GM18907 (cell line): ENCODE data around the gene BGLAP.

ENCODE experiments used
- ATAC-seq: cut with Tn5 transposase; IDR thresholded peaks from one replicate; pipeline ENCODE4 v1.9.1; 2021; ENCODE audit warnings: mild to moderate bottlenecking, moderate library complexity; ENCODE audit not compliant: unreplicated experiment

The BGLAP gene

DNA sequence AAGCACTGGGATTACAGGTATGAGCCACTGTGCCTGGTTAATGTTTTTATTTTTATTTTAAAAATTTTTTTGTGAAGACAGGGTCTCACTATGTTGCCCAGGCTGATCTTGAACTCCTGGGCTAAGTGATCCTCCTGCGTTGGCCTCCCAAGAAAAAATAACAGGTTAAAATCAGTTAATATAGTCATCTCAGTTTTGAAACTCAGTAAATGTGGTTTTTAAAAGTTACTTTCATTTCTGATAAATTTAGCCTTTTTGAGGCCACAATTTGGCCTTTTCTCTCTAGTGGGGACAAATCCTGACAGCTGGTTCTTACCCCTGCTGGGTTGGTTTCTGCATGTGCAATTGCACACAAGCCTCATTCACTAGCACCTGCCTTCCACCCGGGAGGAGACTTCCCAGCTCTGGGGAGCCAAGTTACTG lies 15.9 kb upstream of the BGLAP start:
- ATAC-seq, result peak; percentile 59

DNA sequence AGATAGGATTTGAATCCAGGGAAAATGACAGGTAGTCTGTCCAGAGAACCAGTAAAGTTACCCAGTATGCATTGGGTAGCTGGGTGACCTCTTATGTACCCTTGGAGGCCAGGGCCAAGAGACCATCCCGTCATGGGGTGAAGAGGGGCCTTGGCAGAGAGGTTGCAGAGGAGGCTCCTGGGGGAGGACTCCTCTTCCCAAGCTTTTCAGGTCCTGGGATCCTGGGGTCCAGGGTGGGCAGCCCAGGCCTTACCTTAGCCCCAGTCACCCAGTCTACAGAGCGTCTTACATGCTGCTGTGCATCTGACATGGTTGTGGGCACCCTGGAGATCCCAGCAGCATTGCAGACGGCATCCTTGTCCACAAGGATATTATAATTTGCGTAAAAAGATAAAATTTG lies 15.2 kb upstream of the BGLAP start:
- no peak for ATAC-seq

DNA sequence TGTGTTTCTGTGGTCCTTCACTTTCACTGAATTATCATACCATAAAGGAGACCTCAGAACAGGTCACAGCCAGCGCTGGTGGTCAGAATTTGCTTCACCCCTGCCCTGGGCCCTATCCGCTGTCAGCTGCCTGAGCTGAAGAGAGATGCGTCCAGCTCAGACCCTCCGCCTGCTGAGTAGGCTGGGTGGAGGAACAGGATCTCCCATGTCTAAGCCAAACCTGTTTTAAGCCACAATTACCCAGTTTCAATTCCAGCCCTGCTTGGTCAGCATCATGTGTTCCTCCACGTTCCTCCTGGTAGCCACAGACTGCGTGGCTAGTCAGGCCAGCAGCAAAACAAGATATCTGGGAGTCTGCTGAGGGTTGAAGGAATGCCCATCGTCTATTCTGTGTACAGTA lies 13.5 kb upstream of the BGLAP start:
- no peak for ATAC-seq

DNA sequence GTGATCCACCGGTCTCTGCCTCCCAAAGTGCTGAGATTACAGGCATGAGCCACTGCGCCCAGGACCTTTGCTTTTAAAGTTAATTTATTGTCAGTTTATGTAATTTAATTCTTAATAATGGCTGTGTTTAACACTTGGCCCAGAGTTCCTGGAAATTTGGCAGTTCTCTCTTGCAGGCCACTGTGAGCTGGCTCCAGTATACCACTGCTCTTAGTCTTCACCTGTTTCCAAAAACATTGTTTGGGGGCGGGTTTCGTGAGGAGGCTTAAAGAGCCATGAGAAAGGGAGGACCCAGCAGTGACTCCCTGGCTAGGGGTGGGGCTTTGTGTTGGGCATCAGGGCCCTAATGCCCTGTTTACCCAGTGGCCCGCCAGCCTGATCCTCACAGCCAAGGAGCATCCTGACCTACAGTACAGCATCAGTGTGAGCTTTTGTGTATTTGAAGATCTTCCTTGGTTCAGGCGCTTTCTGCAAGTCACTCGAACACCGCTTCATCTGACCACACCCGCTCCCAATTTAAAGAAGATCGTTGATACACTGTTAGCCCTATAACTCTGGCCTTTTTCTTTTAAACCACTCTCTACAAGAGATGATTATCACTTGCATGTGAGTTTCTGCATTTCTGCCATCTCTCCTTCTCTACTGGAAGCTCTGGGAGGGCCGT lies 12.0 kb upstream of the BGLAP start:
- ATAC-seq, result no peak

DNA sequence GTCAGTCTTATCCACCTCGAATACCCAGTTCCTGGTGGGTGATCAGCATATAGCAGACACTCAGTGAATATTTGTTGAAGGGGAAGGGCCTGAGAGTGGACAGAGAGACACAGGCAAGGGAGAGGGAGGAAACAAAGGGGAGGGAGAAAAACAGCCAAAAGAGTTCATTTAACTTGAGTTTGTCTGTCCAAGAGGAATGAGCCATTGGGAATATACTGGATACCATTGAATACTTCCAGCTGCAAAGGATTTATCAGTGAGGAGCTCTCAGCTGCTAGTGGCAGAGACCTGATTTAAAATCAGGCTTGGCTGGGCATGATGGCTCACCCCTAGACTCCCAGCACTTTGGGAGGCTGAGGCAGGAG lies 11.5 kb upstream of the BGLAP start:
- no peak for ATAC-seq

DNA sequence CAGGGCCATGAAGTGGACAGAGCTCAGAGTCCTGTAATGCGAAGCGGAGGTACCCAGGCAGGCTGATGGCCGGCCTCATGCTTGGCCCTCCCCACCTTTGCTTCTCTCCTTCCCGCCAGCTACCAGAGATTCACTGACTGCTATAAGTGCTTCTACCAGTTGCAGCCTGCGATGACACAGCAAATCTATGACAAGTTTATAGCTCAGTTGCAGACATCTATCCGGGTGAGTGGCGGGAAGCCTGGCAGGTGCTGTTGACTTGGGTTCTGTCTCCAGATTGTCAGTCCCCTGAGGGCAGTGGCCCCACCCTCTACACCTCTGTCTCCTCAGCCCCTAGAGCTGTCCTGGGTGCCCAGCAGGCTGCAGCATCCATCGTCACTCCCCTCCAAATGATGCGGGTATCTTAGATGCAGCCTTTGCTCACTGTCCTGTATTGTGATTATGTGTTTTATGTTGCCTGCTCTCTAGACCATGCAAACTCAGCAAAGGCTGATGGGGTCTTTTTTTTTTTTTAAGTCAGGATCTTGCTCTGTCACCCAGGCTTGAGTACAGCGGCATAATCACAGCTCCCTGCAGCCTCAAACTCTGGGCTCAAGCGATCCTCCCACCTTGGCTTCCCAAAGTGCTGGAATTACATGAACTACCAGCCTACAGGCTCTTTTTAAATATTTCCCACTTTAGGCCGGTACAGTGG lies 9.6 kb upstream of the BGLAP start:
- no peak for ATAC-seq

DNA sequence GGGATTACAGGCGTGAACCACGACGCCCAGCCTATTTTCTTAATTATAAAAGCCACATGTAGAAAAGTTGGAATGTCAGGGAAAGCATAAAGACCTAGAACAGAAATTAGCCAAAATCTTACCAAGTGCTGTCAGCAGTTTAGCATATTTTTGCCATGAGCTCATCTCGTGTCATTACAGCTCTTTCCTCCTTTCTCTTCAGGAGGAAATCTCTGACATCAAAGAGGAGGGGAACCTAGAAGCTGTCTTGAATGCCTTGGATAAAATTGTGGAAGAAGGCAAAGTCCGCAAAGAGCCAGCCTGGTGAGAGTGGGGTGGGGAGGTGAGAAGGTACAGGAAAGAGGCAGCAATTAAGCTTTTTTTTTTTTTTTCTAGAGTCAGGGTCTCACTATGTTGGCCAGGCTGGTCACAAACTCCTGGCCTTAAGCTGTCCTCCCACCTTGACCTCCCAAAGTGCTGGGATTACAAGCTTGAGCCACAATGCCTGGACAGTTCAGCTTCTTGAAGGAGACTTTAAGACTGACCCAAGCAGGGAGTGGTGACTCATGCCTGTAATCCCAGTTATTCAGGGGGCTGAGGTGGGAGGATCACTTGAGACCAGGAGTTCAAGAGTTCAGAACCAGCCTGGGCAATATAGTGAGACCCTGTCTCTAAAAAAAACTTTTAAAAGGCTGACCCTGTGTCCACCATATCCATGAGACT lies 8.4 kb upstream of the BGLAP start:
- ATAC-seq, result no peak

DNA sequence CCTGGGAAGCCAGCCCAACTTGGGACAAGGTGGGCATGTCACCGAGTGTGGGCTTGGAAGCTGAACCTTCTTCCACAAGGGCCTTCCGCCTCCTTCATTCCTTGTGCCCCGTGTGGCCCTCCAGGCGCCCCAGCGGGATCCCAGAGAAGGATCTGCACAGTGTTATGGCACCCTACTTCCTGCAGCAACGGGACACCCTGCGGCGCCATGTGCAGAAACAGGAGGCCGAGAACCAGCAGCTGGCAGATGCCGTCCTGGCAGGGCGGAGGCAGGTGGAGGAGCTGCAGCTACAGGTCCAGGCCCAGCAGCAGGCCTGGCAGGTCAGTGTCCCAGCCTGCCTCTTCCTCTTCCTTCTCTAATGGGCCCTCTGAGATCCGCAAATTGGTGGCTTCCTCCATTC lies 5.8 kb upstream of the BGLAP start:
- ATAC-seq, result no peak

DNA sequence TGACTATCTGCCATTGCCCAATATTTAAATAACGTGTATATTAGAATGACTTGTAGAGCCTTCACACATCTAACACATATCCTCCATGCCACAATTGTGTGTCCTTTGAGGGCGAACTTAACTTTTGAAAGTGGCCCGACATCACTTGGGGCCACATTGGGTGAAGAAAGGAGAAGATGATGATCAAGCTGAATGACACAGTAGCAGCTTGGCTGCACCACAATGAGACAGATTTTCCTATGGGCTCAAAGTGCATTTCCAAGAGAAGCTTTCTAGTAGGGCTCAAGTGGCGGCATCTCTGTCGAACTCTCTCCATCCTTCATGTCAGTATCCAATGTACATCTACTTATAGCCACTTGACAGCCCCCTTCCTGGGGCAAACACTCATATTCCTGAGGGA lies 3.7 kb upstream of the BGLAP start:
- ATAC-seq, result no peak

DNA sequence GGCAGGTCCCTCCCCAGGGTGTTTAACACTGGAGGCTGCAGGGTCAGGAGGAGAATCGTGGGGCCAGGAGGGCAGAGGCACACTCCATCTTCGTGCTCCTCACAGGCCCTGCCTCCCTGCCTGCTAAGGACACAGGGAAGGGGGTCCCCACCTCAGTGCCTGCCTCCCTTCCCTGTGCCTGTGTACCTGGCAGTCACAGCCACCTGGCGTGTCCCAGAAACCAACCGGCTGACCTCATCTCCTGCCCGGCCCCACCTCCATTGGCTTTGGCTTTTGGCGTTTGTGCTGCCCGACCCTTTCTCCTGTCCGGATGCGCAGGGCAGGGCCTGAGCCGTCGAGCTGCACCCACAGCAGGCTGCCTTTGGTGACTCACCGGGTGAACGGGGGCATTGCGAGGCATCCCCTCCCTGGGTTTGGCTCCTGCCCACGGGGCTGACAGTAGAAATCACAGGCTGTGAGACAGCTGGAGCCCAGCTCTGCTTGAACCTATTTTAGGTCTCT lies 623 bp upstream of the BGLAP start:
- no peak for ATAC-seq

DNA sequence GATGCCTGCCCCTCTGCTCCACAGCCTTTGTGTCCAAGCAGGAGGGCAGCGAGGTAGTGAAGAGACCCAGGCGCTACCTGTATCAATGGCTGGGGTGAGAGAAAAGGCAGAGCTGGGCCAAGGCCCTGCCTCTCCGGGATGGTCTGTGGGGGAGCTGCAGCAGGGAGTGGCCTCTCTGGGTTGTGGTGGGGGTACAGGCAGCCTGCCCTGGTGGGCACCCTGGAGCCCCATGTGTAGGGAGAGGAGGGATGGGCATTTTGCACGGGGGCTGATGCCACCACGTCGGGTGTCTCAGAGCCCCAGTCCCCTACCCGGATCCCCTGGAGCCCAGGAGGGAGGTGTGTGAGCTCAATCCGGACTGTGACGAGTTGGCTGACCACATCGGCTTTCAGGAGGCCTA lies 754 bp downstream of the BGLAP start:
- ATAC-seq, result no peak

DNA sequence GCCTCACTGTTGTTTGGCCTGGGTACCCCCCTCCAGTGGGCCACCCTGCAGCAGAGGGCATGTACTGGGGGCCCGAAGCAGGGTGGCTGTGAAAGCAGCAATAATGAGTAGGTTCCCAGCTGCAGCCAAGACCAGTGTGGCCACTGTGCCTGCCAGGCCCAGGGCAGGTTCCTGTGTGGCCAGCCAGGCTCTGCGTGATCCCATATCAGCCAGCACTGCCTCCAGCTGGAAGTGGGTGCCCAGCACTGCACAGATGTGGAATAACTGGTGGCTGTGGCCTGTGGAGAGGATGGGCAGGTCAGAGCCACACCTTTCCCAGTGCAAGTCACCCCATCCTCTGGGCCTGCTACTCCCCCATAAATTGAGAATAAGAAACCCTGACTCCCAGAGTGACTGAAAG lies 2.1 kb downstream of the BGLAP start:
- ATAC-seq, result no peak

DNA sequence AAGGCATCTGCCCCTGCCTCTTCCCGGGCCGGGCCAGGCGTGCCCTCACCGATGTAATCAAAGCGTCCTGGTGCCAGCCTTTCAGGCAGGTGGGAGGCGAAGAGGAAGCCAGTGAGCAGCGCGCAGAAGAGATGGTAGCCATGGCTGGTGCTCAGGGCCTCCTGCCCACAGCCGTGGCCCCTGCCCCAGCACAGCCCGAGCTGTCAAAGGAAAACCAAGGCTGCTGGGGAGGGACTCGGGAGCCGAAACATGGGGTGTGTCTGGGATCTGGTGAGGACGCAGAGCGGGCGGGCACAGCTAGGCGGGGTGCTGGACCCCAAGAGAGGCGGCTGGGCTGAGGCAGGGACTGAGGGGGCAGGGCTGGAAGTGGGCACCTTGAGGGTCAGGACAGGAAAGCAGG lies 2.7 kb downstream of the BGLAP start:
- ATAC-seq, result no peak

DNA sequence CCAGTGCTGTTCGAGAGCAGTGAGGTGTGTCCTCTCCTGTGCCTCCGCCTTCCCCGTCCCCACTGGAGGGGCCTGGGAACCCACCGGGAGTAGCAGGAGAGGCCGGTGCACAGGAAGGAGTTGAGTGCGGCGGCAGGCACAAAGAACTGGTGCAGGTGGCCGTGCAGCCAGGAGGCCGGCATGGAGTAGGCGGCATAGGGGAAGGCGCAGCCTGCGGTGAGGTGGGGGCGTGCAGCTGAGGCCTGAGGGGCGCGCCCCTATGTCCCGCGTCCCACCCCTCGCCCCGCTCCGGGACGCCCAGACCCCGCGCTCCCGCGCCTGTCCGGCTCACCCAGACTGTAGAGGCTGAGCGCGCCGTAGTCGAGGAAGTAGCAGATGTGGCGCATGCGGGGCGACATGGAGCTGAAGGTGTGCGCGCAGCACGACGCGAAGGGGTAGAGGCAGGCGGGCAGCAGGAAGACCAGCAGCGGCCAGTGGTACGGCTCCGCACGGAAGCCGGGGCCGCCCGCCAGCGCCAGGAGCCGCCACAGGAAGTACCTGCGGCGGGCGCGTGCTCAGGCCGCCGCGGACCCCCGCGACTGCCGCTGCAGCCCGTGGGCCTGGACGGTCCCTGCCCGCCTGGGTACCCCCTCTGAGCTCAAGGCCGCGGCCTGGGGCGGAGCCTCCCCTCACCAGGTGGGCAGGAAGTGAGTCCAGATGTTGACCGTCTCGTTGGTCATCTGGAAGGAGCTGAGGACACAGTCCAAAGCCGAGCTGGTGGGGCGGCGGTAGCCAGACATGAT lies 3.7 kb downstream of the BGLAP start:
- ATAC-seq, result no peak

DNA sequence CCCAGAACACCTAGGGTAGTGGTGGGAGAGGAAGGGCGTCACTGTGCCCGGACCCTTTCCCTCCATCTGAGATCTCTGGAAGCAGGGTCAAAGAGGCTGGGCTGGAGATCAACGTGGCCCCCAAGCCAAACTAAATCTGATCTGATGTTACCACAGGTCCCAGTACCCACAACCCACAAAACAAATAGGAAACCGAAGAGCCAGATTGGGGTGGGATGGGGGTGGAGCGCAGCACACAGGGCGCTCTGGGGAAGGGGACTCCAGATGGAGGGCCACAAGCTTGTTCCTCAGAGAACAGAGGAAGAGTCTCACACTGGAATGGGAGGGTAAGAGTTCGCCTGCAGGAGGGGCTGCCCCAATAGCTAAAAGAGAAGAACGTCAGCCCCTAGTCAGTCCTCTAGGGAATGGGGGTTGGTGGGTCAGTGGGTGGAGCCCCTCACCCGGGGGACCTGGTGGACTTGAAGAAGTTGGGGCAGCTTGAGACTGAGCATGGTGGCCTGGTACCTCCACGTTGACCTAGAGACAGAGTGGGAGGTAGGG lies 4.3 kb downstream of the BGLAP start:
- ATAC-seq, result no peak

DNA sequence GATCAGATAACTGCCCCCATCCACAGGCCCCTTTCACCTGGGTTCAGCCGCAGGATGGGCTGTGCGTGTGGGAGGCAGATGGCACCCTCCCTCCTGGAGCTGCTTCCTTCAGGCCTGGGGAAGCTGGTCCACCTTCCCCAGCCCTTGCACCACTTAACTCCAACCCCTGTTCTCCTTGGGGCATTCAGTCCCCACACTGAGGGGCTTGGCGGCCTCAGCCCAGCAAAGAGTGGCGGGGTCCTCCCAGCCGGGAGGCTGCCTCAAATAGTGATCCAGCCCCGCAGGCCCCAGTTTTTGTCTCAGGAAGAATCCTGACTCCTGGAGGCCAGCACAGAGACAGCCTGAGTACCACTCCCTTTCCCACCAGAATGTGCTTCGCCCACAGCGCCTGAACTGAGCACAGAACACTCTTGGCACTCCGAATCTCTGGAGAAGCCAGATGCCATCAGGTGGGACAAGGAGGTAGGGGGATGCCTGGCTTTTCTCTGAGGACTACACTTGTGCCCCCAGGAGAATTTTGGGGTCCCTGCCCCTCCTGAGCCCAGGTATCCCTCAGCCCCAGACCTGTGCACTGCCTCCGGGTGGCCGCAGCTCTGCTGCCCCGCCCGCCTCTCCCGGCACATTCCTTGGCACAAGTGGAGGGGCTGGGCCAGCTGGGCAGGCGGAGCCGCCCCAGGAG lies 4.9 kb downstream of the BGLAP start:
- ATAC-seq, result no peak

DNA sequence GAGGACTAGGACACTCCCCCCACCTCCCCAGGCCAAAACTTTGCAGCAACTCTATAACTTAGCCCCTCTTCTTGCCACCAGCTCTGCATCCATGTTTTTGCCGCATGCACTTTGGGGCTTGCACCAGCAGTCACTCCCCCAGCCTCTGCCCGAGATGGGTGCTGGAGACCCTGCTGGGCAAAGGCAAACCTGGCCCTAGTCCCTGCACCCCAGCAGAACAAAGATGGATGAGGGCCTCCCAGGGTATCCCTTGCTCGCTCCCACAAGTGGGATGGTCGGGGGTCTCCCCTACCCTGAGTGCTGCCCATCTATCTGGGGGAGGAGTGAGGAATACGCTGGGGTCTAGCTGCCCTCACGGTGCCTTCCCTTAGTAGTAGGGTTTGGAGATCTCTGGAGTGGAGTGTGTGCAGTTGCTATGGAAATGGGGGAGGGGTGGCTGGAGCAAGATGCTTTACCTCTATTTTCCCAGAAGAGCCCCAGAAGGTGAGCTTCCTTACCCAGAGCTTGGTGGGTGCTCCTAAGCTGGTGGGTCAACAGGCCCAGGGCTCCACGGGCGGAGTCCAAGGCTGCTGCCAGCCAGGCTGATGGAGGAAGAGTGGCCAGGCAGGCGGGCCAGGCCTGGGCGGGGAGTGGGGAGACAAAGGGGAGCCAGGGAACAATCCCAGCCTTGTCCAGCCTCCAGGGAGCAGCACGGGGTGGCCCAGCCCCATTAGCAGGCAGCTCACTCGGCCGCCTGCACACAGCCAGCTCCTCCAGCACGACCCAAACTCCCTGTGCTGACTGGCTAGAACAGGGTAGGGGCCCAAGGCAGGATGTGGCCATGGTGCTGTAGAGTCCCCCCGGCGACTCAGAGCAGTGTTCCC lies 5.7 kb downstream of the BGLAP start, which contains the start of gene PAQR6:
Gene PAQR6, minus strand, starts transcription at position 597 of the 863 bp plus-strand sequence. CDS start 1,325 bp downstream, outside the sequence.
- no peak for ATAC-seq

DNA sequence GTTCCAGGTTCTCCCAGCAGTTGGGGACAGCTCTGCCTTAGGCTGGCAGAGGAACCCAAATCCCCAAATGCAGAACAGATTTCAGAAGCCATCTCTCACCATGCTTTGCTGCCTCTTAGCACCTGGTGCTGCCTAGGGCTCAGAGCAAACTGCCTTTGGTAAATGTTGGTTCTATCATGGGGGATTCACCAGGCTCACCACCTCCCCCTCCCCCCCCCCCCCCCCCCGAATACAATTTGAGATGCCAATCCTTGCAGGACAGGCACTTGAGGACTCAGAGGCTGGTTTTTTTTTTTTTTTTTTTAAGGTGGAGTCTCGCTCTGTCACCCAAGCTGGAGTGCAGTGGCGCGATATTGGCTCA lies 6.3 kb downstream of the BGLAP start:
- no peak for ATAC-seq

DNA sequence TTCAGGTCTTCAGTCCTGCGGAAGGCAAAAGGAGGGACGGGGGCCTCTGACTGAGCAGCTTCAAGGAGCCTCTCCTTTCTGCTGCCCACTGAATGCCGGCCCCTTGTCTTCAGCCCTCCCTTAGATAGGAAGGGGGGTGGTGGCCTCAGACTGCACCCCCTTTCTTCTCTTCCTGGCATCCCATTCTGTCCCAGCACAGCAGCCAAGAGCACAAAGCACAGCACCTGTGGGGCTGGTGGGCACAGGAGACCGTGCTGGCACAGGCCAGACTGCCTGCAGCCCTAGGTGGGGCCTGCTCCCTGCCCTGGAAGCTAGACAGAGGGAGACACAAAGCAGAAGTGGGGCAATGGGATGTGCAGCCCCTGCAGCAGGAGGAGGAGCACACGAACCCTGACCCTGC lies 7.6 kb downstream of the BGLAP start:
- ATAC-seq, result no peak

DNA sequence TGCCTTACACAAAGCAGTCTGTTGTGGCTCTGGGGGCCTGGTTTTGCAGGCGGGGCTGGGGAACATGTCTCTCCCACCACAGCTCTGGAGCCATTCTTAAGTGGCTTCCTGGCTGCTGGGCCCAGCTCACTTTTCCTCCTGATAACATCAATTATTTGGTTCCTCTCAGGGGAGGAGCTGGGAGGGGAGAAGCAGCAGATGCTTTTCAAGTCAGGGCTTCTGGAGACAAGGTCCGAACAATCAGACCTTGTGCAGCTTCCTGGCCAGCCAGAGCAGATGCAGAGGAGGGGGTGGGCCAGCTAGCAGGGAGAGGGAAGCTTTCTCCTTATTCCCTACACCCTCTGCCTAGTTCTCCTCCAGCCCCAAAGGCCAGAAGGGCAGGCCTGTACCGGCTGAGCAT lies 9.5 kb downstream of the BGLAP start:
- no peak for ATAC-seq
